CD4-positive, alpha-beta T cell treated with Interleukin-17A for 4 hours (primary cell): ENCODE data around the gene GOLGA6D.
"Not testable (repeated sequence)": the region's sequence is repeated elsewhere in the genome, so short reads cannot be mapped to it uniquely, and the experiment has no call there.

ENCODE experiments used
- DNase-seq: peaks from one replicate; pipeline ENCODE4 v3.0.0-alpha.2; 2020; ENCODE audit warnings: mixed read lengths

Gene GOLGA6D

GRCh38 chr15:75284152-75284551 is 1.5 kb downstream of the GOLGA6D start:
- not testable (repeated sequence) for DNase-seq

- not testable (repeated sequence) for DNase-seq
Observed at GRCh38 chr15:75293660-75294059, 11.0 kb downstream of the GOLGA6D start.

- DNase-seq, result not testable (repeated sequence)
Observed at GRCh38 chr15:75298541-75299310, 16.1 kb downstream of the GOLGA6D start.

- peak; percentile 18 for DNase-seq
Observed at GRCh38 chr15:75299311-75299688, 16.7 kb downstream of the GOLGA6D start.

GRCh38 chr15:75300026-75300425 is 17.4 kb downstream of the GOLGA6D start:
- not testable (repeated sequence) for DNase-seq

GRCh38 chr15:75302318-75302717 is 19.7 kb downstream of the GOLGA6D start:
- DNase-seq, result no peak

GRCh38 chr15:75302753-75303152 is 20.1 kb downstream of the GOLGA6D start:
- DNase-seq, result not testable (repeated sequence)

- no peak for DNase-seq
Observed at GRCh38 chr15:75306188-75306587, 23.6 kb downstream of the GOLGA6D start.

- peak; percentile 16 for DNase-seq
Observed at GRCh38 chr15:75307778-75308390, 25.2 kb downstream of the GOLGA6D start.

- no peak for DNase-seq
Observed at GRCh38 chr15:75309711-75310110, 27.1 kb downstream of the GOLGA6D start.

- DNase-seq, result not testable (repeated sequence)
Observed at GRCh38 chr15:75312548-75312947, 29.9 kb downstream of the GOLGA6D start.

- DNase-seq, result no peak
Observed at GRCh38 chr15:75313116-75313845, 30.6 kb downstream of the GOLGA6D start.

- no peak for DNase-seq
Observed at GRCh38 chr15:75314552-75315290, 32.1 kb downstream of the GOLGA6D start.

- DNase-seq, result not testable (repeated sequence)
Observed at GRCh38 chr15:75319231-75319897, 36.7 kb downstream of the GOLGA6D start.

- DNase-seq, result no peak
Observed at GRCh38 chr15:75321711-75322110, 39.1 kb downstream of the GOLGA6D start.

- no peak for DNase-seq
Observed at GRCh38 chr15:75325922-75326321, 43.3 kb downstream of the GOLGA6D start.

GRCh38 chr15:75327005-75327404 is 44.4 kb downstream of the GOLGA6D start:
- no peak for DNase-seq

- DNase-seq, result no peak
Observed at GRCh38 chr15:75327491-75327890, 44.9 kb downstream of the GOLGA6D start.

- DNase-seq, result no peak
Observed at GRCh38 chr15:75328493-75329314, 46.1 kb downstream of the GOLGA6D start.

GRCh38 chr15:75329571-75329970 is 46.9 kb downstream of the GOLGA6D start:
- DNase-seq, result no peak

GRCh38 chr15:75332093-75332492 is 49.5 kb downstream of the GOLGA6D start:
- DNase-seq, result not testable (repeated sequence)
